Raji (cell line): Measurements from ENCODE around the gene ZKSCAN2.

ENCODE experiments used
- POLR2A ChIP-seq: IDR thresholded peaks from 2 replicates; pipeline ENCODE4 v1.6.1; 2011; ENCODE audit warnings: low read depth, low read length, control low read depth; ENCODE audit not compliant: insufficient read depth

ZKSCAN2 gene

DNA sequence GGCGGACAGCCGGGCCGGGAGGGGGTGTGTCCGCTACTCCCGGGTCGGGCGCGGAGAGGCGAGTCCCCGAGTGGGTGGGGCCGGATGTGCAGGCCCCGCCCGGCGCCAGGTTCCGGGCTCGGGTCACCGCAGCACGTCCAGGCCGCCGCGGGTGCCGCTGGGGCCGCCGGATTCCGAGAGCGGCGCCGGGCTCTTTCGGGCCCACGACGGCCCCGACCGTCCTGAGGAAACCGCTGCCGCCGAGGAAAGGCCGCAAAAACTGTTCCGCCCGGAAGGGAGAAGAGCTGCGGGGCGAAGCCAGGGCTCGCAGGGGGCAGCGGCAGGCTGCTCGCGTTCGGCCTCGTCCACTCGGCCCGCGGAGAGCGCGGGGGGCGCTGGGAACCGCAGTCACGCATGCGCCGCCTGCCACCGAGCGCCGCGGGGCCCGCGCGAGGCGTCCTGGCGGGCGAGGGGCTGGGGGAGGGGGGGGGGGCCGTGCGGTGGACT, at the start of gene ZKSCAN2:
ZKSCAN2 (minus strand) TSS at position 376 of the 486 bp plus-strand sequence. CDS start 718 bp downstream, outside the sequence.
- TF ChIP-seq POLR2A: peak; percentile 75

DNA sequence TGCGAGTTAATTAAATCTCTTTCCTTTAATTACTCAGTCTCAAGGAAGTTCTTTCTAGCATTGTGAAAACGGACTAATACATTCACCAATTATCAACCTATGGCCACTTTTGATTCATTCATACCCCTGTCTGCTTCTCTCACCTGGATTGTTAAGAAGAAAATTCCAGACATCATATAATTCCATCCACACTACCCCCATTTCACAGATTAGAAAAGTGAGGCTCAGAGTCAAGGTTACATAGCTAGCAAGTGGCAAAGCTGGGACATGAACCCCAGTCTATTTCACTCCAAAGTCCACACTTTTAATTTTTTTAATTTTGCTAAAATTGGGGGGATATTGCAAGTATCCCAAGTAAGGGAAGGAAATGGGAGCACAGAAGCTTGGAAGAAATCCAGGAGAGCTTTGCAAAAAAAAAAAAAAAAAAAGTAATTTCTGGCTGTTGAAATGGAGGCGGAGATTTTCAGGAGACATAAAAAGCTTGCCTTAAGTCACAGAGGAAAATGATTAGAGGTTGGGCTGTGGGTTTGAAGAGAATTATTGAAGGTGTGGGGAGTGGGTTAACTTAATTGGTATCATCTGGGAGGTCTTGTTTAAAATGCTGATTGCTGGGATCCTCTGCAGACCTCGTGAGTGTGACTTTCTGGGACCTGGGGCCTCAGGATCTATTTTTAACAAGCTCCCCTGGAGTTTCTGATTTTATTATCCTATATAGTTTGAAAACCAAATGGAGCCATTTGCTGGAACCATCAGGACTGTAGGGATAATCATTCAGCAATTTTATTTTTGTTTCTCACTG, 42.3 kb upstream of the ZKSCAN2 start:
- TF ChIP-seq POLR2A: no peak

DNA sequence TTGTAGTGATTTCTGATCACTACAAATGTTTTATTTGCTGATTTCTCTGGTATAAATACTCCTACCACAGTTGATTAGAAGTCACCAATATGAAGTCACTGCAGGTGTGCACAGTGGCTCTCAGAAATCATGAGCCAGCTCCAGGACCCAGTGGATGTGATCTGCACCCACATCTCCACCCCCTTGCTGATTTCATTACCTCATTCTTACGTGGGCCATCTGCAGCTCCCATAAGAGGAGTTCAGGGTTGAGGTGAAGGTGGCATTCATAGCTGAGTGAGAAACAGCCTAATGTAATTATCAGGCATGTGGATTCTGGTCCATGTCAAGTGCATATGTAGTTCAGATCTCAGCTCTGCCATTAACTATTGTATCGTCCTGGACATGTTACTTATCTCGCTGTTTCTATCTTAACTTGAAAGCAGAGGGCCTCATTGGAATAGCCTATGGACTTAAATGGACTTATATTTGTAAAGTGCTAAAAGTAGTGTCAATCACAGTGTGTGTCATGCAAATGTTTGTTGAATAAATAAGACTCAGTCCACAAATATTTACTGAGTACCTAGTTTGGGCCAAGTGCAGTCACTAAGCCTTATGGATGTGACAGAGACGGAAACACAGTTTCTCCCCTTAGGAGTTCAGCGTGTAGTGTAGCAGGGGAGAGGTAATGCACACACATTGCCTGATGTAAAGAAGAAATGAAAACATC, 40.7 kb upstream of the ZKSCAN2 start:
- no peak for TF ChIP-seq POLR2A

DNA sequence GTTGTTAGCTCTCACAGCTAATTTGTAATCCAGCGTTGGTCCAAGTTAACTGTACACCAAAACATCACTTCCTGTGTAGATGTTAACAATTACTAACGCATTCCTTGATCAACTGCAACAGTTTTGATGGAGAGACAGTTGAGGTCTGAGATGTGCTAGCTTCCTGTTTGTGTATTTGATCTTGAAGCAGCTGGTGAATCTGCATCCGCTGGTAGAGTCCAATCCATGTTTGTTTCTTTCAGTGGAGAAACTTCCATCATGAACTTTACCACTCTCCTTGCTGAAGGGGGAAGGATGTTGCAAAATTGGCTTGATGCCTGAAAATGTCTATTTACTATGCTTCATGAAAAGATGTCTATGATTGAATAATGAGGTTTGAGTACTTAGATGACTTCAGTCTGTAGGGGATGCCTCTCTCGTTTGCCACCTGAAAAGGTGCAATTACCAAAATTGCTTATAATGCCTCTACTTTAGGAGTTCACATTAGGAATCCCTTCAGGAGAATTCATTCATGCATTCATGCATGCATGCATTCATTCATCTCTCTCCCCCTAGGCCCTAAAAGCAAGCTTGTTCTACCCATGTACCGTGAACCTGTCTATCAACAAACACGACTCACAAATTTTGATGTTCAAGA, 39.6 kb upstream of the ZKSCAN2 start:
- no peak for TF ChIP-seq POLR2A

DNA sequence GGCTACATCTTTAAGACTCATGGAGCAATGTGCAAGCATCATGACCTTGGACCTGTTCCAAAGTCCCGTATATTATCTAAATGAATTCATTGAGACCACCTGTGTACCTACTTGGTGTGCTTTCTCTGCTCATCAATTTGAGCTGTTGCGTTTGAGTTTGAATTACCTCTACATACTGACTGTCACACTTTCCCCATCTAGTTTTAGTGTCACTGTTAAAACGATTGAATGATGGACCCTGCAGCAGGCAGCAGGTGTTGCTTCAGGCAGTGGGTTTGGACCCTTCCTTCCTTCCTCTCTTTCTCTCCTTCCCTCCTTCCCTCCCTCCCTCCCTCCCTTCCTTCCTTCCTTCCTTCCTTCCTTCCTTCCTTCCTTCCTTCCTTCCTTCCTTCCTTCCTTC, 33.9 kb upstream of the ZKSCAN2 start:
- no peak for TF ChIP-seq POLR2A

DNA sequence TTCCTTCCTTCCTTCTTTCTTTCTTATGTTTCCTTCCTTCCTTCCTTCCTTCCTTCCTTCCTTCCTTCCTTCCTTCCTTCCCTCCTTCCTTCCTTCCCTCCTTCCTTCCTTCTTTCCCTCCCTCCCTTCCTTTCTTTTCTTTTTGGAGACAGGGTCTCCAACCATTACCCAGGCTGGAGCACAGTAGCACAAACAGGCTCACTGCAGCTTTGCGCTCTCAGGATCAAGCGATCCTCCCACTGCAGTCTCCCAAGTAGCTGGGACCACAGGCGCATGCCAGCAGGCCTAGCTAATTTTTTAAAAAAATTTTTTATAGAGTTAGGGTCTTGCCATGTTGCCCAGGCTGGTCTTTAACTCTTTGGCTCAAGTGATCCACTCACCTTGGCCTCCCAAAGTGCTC, 31.8 kb upstream of the ZKSCAN2 start:
- no peak for TF ChIP-seq POLR2A

DNA sequence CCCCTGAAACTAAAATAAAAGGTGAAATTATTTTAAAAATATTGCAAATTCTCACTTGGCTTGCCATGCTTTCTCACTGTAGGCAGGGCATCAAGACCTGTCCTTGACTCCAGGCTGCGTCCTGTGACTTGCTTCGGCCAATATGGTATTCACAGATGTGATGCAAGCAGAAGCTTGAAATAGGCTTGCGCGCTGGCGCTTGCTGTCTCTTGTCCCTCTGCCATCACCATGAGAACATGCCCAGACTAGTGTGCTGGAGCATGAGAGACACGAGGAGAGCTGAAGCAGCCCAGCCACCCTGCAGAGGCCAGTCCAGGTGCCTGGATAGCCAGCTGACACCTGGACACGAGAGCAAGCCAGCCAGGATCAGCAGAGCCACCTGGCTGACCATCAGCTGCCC, 21.8 kb upstream of the ZKSCAN2 start:
- no peak for TF ChIP-seq POLR2A

DNA sequence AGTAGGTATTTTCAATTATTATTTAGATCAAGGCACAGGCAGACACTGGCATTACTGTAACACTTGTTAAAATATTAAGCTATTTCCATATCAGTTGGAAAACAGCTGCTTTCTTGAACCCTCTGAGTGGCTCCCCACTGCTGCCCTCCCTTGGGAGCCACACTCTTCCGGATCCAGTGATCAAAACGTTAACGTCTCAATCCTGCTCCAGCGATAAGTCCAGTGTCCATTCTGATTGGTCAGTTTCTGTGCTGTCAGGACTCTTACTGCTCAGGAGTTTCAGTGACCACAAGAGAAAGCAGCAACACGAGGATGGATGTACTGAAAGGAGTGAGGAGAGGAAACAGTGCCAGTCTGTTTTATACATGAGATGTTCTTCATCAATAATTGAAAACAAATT, 13.8 kb upstream of the ZKSCAN2 start:
- TF ChIP-seq POLR2A: no peak

DNA sequence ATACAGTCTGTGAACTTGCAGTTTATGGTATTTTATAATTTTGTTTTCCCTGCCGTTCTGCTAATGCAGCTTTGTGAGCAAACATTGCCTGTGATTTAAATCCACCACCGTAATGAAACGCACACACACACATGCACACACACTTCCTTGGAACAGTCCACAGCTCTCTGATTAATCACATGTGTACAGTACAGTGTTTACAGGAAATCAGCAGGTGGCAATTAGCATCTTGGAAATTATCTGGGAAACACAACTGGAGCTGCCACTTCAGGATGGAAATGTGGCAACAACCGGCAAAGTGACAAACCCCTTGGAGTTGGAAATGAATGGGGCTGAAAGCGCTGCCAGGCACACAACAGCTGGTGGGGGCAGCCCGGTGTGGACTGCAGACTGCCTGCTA, 12.9 kb upstream of the ZKSCAN2 start:
- TF ChIP-seq POLR2A: no peak

DNA sequence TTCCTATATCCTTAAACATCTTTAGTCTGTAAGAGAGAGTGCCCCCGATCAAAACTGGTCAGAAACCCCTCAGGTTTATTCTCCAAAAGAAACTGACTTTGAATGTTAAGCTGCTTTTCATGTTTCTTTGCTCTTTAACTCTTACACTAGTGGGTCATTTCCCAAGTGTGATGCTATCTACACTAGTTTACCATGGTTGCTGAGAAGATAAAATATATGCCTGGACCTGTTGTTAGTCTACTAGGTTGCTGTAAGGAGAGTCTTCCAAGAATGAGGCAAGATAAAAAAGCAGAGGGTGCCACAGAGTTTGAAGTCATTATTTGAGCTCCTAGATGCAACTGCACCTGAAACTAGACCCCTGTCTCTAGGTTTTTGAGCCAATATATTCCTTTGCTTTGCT, 12.2 kb upstream of the ZKSCAN2 start:
- TF ChIP-seq POLR2A: no peak

DNA sequence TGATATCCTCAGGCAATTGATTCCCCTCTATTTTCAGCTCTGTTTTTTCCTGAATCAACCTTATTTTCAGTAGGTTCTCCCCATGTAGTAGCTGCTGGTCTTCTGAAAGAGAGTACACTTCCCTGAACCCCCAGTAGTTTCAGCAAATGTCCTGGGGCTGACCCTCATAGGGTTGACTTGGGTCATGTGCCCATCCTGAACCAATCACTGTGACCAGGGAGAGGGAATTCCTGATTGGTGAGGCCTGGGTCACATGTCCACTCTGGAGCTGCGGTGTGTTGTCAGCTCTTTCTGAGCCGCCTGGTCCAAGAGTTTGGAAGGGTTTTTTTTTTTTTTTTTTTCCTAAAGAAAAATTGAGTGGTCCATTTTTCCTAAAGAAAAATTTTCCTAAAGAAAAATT, 8.3 kb upstream of the ZKSCAN2 start:
- no peak for TF ChIP-seq POLR2A

DNA sequence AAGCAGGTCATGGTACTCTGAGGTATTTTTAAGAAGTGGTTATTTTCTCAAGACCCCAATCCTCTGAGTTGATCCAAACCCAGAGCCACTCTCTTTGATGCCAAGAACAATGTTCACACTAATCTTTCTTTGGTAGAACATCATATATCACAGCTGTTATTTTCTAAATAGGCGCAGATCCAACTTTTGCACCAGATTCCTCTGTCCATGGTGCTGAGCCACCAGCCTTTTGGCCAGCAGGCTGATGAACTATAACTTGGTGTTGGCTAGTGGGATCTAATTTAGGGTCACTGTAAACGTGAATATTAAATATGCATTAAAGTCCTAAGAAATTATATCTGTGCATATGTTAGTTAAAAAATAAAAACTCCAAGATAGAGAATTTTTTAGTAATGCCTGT, 7.0 kb upstream of the ZKSCAN2 start:
- TF ChIP-seq POLR2A: no peak

DNA sequence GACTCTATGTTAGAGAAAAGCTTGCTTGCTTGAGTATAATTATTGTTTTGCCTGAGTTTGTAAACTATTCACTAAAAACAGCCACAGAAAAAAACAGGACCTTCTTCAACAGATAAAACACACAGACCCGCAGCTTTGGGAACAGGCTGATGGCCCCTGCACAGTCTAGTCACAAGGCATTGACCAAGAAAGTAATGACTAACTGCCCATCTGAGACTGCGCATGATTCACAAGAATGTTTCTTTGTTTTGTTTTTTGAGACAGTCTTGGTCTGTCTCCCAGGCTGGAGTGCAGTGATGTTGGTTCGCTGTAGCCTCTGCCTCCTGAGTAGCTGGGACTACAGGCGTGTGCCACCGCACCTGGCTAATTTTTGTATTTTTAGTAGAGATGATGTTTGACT, 2.8 kb upstream of the ZKSCAN2 start:
- no peak for TF ChIP-seq POLR2A

DNA sequence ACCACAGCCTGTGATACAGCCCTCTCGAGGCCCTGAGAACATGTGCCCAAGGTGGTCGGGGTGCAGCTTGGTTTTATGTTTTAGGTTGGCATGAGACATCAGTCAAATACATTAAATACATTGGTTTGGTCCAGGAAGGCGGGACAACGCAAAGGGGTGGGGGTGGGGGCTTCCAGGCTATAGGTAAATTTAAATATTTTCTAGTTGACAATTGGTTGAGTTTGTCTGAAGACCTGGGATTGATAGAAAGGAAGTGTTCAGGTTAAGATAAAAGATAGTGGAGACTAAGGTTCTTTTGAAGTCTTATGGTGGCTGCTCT, 1.2 kb upstream of the ZKSCAN2 start:
- TF ChIP-seq POLR2A: no peak

DNA sequence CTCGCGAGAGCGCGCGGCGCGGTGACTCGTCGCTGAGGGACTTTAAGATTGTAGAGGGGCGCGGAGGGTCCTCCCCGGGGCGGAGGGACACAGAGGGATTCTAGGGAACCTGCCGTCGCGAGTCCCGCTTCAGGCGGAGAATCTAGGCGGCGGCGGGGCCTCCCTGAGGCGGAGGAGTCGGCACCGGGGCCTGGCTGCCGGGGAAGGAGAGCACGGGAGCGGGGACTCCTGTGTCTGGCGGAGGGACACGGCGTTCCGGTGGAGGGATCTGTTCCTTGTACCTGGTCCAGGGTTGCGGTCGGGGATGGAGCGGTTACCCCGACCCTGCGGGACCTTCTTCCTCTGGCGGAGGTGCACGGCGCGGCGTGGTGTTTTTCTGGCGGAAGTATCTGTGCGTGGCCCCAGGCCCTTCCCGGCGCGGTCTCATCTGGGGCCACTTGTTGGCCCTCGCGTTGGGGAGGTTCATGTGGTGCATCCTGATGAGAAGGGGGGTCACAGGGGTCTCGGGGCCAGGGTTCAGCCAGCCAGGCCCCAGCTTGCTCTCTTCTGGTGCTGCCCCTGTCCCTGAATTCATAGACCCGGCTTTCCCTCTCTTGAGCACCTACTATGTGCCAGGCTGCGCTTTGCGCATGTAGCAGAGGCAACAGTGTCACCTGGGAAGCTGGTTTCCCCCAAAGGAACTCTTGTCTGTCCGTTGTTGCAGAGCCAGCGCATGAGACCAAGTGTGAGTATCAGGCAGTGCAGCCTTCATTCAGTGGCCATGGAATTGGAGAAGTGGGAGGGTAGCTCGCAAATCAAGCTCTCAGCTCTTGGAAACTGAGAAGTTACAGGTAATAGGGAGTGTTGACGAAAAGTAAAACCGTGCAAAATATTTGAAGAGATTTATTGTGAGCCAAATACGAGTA, 563 bp upstream of the ZKSCAN2 start:
- peak; percentile 82 for TF ChIP-seq POLR2A
